ENCODE measurements around the gene CIAO3.

- no peak for TF ChIP-seq CTCF (IDR thresholded peaks at IDR 0.05)
- no peak for TF ChIP-seq POLR2A (IDR thresholded peaks at IDR 0.05)
Measured at GRCh38 chr16:726438-727290, 14.1 kb downstream of the CIAO3 start, which contains the start of the genes CCDC78 and HAGHL.
